ENCODE measurements around the gene DAAM2.

DAAM2 gene

DNA sequence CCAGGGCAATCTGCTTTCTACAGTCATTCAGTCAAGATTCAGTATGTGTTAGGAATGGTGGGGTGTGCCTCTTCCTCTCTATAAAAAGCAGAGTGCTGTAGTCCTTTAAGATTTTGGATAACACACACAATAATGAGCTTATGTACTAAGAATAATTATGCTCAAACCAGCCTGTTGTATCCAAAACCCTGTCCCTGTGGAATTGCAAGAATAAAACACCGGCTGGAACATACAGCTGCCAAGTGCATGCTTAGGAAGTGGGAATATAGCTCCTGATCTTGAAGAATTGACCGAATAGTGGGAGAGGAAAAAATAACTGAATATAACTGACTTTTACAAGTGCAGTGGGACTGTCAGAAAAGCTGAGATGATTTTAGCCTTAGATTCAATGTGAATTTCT lies 143.1 kb downstream of the DAAM2 start:
- DNase-seq, result no peak

DNA sequence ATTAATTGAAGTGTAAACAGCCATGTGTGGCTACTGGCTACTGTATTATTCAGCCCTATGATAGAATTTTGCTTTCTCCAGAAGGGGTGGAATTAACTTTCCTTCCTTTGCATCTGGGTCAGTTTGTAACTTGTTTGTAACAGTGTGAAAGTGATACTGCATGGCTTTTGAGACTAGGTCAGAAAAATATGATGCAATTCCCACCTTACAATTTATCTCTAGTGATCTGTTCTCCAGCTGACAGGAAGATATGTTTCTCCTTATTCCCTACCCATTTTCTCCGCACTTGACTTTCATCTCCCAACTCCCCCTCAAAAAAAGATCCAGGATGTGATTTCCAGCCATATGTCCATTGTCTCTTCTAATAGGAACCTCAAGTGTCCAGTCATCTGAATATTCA lies 144.7 kb downstream of the DAAM2 start:
- no peak for DNase-seq

DNA sequence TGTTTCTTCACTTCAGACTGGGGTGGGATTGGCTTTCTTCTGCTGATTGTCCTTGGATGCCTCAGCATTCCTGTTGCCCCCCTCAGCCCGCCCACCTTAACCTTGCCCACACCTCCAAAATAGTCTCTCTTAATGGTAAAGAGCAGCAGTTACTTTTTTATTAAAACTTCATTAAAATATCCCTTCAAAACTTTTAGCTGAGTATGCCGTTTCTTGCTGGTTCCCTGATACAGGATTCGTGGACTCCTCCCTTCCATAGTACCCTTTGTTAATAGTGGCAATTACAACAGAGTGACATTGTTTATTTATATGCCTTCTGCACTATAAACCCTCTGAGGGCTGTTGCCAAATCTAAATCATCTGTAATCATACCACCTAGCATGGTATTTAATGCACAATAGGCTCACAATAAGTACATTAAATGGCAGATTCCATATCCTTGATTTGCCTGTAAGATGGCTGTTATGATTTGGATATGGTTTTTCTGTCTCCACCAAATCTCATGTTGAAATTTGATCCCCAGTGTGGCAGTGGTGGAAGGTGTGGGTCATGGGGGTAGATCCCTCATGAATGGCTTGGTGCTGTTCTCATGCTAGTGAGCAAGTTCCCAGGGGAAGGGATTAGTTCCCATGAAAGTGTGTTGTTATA lies 145.6 kb downstream of the DAAM2 start:
- DNase-seq, result no peak

DNA sequence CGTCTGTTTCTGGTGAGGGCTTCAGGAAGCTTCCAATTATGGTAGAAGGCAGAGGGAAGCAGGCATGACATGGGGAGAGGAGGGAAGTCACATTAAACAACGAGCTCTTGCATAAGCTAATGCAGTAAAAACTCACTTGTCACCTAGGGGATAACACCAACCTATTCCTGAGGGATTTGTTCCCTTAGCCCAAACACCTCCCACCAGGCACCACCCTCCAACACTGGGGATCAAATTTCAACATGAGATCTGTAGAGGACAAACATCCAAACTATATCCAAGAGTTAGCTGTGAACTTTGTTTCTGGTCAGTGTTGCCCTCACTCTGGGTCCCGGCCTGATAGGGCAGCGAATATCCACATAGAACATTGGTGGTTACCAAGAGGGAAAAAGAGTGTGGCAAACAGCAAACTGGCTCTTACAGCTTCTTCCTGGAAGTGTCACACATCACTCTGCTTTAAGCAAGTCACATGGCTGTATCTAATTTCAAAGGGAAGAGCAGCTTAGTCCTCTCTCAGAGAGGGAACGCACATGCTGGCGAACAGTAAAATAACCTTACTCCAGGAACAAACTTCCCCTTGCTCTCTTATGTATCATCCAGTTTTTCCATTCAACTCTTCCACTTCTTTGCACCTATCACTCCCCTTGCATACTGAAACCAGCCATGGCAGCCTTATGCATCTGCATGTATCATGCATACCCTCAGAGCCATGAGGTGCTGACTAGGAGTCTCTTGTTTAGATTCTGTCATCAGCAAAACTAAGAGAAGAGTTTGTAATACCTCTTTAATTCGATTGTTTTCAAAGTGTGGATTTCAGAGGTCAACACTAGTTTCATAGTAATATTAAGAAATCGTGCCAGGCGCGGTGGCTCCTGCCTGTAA lies 146.8 kb downstream of the DAAM2 start:
- DNase-seq, result no peak

DNA sequence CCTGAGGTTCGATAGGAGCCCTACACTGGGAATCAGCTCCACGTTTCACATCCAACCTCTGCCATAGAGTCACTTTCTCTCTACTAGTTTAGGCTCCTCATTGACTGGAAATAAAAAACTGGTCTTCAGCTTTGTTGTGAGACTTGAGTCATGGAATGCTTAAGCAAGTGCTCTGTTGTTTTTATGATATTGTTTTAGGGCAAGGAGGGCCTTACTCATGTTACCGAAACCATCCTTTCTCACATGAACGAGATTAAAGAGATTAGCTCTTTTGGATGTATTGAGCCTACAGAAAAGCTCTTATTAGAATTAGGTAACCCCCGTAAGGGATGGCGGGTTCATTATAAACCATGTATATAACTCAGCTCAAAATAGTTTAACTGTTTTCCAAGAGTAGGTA lies 149.0 kb downstream of the DAAM2 start:
- DNase-seq, result no peak

DNA sequence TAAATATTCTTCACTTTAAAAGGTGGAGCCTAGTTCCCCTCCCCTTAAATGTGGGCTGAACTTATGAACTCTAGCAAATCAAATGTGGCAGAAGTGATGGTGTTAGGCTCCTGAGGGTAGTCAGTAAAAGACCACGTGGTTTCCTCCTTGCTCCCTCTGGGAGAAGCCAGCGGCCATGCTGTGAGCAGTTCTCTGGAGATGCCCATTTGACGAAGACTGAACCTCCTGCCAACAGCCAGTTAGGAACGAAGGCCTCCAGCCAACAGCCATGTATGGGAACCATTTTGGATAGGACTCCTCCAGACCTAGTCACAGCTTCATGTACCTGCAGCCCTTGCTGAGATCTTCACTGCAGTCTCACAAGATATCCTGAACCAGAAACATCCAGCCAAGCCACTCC lies 149.6 kb downstream of the DAAM2 start:
- DNase-seq, result no peak

DNA sequence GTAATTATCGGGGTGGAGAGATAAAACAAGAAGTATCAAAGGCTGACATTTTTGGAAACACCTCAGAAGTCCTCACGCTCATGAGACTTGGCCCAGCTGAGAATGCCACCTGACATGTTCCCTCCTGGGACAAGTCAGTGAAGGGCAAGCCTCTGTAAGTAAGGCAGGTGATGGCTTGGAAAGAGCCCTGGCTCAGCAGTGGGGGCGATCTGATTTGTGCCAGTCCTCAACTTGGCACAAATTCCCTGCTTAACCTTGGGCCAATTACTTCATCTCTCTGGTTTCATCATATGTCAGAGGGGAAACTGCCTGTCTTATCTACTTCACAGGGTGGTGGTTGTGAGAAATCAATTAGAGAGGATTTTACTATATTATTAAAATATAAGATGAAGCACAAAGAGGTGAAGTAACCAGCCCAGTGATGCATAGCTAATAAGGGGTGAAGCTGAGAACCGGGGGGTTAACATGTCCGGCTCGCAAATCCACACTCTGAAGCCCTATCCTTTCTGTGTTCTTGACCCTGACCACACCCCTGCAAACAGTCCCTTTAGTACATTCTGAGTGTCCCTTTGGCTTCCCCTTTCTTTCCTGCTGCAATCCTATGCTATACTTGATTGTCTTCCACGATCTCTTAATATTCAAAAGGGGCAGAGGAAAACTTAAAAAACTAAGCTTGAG lies 150.9 kb downstream of the DAAM2 start:
- DNase-seq, result no peak

DNA sequence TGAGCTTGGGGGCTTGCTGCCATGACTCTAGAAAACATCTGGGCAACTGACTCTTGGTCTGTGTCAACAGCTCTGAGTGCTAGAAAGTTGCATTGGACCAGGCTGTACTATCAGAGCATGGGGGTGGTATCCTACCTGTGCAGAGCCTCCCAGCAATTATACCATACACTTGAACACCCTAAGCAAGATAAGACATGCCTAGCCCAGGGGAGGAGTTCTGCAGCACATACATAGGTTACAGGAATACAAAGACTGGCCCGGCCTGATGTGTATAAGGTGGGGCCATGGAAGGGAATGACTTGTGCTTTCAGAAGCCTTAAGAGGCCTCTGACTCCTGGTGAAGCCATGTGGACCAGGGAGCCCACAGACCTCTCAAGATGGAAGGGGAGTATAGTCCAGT lies 153.4 kb downstream of the DAAM2 start:
- DNase-seq, result no peak

DNA sequence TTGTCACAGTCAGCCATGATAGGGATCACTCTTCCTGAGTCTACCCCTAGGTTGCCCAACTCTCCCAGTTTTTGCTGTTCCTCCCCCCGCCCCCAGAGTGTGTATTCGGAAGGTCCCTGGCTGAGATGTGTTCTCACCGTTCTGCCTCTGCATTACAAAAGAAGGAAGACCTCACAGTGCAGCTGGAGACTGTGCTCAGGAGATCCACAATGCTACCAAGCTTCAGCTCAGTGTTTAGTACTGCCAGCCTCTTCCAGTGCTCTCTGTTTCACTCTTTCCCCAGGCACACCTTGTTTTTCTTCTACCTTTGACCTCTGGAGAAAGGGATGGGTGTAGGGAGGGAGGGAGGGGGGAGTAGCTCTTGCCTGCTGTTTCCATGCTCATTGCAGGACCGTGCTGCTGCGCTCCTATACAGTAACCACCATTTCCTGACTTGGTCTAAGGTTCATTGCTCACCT lies 155.5 kb downstream of the DAAM2 start:
- no peak for DNase-seq

DNA sequence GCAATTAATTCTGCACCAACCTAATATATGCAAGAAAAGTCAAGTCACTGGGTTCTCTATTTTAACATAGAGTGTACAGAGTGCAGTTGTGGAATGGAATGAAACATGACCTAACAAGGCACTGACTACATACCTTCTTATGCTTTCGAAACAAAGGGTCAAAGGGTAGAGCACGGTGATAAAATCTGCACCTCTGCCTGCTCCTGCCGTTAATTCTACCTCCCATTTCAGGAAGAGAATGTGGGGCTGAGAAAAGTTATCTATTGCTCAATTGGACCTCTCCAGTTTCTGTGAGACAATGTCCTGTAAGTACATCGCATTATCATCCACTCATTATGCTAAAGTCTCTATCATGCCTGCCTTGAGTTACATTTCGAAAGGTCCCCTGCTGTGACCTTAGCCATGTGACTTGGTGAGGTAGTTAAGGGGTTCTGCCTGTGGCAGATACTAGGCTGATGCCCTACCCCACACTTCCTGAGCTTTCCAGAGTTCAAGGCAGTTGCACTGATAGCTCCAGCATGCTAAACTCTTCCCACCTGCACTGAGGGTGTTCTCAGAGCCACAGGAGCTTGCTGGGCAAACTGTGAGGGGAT lies 156.1 kb downstream of the DAAM2 start:
- no peak for DNase-seq

DNA sequence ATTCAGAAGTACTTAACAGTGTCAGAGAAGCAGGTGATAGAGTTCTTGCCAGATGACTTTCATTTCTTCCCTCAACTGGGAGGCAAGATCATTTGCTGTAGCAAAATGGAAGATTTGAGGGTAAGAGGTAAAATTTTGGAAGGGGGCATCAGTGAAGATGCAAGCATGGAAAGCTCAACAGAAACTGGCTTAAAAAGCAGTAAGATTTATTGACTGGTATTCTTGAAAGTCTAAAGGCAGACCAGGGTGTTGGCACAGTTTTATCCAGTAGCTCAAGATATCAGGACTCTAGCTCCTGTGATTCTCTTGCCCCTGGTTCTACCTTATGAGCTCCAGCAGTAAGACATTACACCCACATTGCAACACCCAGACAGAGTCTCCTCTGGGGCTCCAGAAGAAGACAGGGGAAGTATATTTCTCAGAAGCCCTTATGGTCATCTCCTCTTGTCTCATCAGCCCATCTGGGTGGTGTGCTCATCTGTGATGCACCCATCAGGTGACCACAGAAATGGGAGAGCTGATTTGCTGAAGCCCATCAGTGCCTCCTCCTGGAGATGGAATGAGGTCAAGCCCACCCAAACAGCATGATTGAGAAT lies 158.0 kb downstream of the DAAM2 start:
- DNase-seq, result no peak

DNA sequence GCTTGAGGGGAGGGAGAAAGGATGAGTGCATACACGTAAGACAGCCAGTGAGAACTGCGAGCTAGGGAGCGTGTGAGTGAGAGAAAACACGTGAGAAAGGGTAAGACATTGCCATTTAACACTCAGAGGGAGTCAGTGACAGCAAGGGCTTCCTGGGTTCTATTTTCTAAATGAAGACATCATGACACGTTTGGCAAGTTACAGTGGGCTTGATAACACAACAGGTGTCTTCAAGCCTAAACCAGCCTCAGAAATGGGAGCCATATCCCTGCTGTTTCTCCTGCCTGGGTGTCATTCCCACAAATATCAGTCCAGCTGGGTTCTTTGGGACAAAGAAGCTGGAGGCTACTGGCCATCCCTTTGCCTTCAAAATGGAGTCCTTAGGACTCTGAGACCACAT lies 159.0 kb downstream of the DAAM2 start:
- no peak for DNase-seq

DNA sequence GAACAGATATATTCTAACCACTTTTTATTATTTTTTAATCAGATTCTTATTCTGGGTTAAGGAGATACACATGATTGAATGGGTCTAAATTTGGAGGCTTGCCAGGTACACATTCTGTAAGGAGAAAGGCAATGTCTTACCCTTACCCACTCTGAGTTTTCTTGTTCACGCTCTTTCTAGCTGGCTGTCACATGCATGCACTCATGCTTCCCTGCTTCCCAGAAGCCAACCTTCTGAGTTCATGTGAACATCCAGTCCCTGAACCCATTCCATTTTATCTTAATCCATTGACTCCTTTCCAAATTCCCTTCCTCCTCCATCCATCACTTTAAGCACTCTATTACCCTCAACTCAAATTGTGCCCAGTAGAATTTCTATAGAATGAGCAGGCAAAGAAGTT lies 159.5 kb downstream of the DAAM2 start:
- DNase-seq, result no peak

DNA sequence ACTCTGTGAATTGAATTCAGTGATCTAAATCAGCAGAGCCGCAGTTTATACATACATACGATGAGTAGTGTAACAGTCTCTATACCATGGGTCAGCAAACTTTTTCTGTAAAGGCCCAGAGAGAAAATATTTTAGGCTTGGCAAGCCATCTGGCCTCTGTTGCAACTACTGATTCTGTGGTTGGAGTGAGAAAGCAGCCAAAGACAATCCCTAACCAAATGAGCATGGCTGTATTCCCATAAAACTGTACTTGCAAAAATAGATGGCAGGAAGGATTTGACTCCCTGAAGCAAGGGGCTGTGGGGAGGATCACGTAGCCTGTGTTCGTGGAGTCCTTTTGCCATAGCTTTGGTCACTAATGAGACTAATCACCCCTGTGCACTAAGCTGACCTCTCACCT lies 160.0 kb downstream of the DAAM2 start:
- no peak for DNase-seq

DNA sequence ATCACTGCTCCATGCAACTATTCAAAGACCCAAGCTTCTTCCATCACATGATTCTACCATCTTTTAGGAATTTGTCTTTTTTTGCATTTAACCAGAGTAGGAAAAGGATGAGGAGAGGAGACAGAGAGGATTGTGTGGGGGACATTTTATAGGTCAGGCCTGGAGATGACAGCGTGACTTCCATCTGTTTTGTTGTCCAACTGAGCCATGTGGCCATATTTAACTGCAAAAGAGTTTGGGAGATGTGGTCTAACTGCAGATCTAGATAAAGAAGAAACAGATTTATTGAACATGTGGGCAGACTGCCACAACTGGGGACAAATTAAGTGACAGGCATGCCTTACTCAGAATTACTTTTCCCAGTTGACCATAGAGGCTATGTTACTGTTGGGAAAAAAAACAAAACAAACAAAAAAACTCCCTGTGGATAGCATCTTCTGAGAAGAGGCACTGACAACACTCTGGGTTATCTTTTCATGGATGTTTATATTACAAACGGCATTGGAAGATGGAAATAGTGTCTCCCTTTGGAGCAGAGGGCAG lies 161.0 kb downstream of the DAAM2 start:
- no peak for DNase-seq

Data from CD4-positive, alpha-beta T cell treated with Interleukin-10 for 1 hour (primary cell).